ENCODE data around the gene NOXA1.
A peak's percentile ranks its signal among the peaks of the same experiment; 100 is the strongest.

NOXA1 gene

DNA sequence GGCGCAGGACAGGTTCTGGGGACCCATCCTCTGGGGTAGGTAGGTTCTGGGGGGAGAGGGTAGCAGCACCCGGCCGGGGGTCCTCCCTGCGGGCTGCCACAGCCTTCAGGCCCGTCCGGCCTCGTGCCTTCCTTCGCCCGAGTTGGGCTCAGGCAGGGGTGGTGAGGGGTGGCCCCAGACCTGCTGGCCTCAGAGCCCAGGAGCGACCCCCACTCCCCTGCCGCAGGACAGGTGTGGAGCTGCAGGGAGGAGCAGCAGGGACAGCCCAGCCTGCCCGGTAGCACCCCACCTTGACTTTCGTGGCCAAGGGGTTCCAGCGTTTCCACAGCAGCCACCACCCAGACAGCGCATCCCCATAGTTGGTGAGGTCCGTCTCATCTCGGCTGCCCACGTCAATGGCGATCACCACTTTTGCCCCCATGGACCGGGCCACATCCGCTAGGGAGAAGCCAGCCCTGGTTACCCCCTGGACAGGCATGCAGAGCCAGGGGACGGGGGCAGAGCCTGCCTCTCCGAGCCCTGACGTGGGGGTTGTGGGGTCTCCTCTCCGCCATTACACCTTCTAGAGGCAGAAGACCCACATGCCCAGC is 39.3 kb downstream of the NOXA1 start:
- H3K27ac ChIP-seq: no peak overlapping the region; the same call in 1 of the 2 replicates
- no peaks in the 10 kb centered on the region for H3K9me3 ChIP-seq (ENCODE audit: severe bottlenecking)
- no peaks in the 10 kb centered on the region for H3K27me3 ChIP-seq (ENCODE audit: insufficient read depth, low read depth, severe bottlenecking)
- no peak for DNase-seq
- H3K36me3 ChIP-seq: peaks cover 6% of the 10 kb centered on the region
- TF ChIP-seq, protein P1, sequence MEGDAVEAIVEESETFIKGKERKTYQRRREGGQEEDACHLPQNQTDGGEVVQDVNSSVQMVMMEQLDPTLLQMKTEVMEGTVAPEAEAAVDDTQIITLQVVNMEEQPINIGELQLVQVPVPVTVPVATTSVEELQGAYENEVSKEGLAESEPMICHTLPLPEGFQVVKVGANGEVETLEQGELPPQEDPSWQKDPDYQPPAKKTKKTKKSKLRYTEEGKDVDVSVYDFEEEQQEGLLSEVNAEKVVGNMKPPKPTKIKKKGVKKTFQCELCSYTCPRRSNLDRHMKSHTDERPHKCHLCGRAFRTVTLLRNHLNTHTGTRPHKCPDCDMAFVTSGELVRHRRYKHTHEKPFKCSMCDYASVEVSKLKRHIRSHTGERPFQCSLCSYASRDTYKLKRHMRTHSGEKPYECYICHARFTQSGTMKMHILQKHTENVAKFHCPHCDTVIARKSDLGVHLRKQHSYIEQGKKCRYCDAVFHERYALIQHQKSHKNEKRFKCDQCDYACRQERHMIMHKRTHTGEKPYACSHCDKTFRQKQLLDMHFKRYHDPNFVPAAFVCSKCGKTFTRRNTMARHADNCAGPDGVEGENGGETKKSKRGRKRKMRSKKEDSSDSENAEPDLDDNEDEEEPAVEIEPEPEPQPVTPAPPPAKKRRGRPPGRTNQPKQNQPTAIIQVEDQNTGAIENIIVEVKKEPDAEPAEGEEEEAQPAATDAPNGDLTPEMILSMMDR (IDR thresholded peaks at IDR 0.05; ENCODE audit: low read depth, low read length): no peak
- no peak overlapping the region for H3K4me3 ChIP-seq (ENCODE audit: low read depth, low read length)

DNA sequence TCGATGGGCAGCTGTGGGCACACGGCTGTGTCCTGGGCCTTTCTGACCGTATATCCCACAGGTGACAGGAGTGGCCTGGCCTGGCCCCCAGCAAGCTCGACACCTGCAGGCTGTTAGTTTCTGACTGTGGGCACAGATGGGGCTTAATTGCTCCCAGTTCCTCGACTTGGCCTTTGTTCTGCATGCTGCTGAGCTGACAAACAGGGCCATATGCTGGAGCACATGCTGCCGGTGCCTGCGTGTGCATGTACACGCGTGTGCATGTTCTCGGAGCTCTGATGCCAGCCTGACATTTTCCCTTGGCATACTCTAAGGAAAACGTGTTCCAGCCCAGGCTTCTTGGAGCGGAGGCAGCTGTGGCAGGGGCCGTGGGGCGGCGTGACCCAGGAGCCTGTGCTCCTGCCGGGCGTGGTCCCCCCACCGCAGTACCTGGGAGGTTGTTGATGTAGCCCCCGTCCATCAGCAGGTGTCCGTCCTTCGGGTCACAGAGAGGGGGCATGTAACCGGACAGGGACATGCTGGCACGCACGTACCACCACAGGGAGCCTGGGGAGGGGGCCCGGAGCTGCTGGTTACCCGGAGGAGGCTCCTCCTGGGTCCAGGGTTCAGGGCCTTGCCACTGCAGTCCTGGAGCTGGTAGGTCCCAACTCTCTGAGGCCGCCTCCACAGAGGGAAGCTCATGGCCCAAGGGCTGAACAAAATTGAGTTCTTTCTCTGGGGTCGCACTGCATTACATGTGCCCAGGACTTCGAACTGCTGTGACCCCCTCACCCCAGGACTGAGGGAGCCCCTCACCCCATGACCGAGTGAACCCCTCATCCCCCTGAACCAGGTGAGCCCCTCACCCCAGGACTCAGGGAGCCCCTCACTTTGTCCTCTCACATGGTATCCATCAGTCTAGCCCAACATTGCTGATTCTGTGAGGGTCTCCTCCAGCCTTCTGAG is 40.1 kb downstream of the NOXA1 start:
- Histone ChIP-seq H3K27ac (peak overlapping the region; percentile 7; the same call in 1 of the 2 replicates), H3K9me3 (ENCODE audit: severe bottlenecking) (no peaks in the 10 kb centered on the region), H3K4me3 (ENCODE audit: low read depth, low read length) (no peak overlapping the region), H3K36me3 (no peaks in the 10 kb centered on the region), H3K27me3 (ENCODE audit: insufficient read depth, low read depth, severe bottlenecking) (no peaks in the 10 kb centered on the region)
- DNase-seq: no peak
- TF ChIP-seq, protein P1 (IDR thresholded peaks at IDR 0.05; ENCODE audit: low read depth, low read length): no peak

DNA sequence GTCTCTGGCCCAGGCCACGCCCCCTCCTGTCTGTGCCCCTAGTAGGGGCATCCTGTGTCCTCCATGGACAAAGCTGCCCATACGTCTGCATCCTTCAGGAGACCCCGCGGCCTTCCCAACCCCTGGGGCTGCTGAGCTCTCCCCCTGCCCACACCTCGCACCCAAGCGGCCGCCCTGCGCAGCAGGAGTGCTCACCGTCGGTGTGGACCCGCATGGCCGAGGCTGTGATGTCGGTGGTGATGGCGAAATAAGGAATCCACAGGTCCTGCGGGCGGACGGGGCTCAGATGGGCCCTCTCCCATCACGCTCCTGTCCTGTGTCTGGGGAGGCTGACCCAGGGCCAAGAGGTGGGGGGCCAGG is 40.7 kb downstream of the NOXA1 start:
- H3K4me3 ChIP-seq (ENCODE audit: low read depth, low read length): no peak overlapping the region
- DNase-seq: no peak
- no peaks in the 10 kb centered on the region for H3K9me3 ChIP-seq (ENCODE audit: severe bottlenecking)
- TF ChIP-seq, protein P1 (IDR thresholded peaks at IDR 0.05; ENCODE audit: low read depth, low read length): no peak
- no peaks in the 10 kb centered on the region for H3K36me3 ChIP-seq
- no peak overlapping the region for H3K27ac ChIP-seq
- H3K27me3 ChIP-seq (ENCODE audit: insufficient read depth, low read depth, severe bottlenecking): no peaks in the 10 kb centered on the region

DNA sequence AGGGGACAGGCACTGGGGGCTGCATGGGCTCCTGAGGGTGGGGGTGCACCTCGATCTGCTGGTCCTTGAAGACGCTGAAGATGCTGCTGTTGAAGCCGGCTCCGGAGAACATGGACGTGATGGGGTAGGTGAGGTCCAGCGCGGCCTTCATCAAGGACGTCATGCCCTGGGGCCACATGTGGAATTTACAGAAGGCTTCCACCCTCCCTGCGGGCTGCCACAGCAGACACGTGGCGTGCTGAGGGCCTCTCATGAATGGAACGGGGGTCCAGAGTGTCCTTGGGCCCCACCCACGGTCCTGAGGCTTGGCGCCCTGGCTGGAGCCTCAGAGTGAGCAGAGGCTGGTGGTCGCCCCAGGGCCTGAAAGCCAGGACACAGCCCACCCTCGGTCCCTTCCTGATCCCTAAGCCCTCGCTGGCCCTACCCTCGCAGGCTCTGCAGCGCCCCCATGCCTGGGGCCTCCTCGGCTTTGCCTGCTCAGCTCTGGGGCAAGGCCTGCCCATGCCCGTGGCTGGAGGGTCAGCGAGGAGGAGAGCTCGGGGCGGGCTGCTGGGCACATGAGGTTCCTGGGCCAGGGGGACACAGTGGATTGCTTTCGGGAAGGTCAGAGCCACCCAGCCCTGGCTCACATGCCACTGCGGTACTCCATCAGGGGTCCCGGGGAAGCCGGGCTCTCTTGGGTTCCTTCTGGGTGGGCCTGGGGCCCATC is 41.3 kb downstream of the NOXA1 start:
- no peak overlapping the region for H3K4me3 ChIP-seq (ENCODE audit: low read depth, low read length)
- no peaks in the 10 kb centered on the region for H3K27me3 ChIP-seq (ENCODE audit: insufficient read depth, low read depth, severe bottlenecking)
- no peak overlapping the region for H3K27ac ChIP-seq
- no peaks in the 10 kb centered on the region for H3K9me3 ChIP-seq (ENCODE audit: severe bottlenecking)
- no peak for DNase-seq
- TF ChIP-seq, protein P1 (IDR thresholded peaks at IDR 0.05; ENCODE audit: low read depth, low read length): no peak
- no peaks in the 10 kb centered on the region for H3K36me3 ChIP-seq

DNA sequence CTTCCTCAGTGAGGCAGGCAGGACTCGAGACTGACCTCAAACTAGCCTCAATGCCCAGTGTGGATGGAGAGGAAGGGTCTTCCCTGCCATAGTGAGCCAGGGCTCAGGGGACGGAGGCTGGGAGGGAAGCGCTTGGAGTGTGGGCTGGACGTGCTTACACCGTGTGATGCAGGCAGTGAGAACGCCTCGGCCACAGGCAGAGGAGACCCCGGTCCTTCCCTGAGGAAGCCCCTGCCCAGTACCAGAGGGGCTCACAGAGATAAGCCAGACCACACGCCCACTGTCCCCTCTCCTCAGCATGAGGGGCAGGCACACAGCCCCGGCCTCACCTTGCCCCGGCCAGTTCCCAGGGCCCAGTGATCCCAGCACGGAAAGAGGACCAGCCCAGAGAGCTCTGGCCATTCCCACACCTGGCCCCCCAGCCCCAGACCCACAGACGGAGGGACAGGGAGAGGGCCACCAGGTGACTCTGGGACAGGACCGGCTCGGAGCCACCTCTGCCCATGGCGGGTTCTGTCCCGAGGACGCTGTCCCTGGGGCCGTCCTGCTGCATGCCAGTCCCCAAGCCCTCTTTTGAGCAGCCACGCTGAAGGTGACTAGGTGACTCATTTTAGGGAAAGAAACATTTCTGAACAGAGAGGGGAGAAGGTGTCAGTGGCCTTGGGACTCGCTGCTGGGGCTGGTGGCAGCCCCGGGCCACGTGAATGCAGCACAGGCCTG is 42.0 kb downstream of the NOXA1 start:
- H3K9me3 ChIP-seq (ENCODE audit: severe bottlenecking): no peaks in the 10 kb centered on the region
- no peak overlapping the region for H3K27ac ChIP-seq
- H3K36me3 ChIP-seq: no peaks in the 10 kb centered on the region
- H3K27me3 ChIP-seq (ENCODE audit: insufficient read depth, low read depth, severe bottlenecking): no peaks in the 10 kb centered on the region
- no peak overlapping the region for H3K4me3 ChIP-seq (ENCODE audit: low read depth, low read length)
- TF ChIP-seq, protein P1 (IDR thresholded peaks at IDR 0.05; ENCODE audit: low read depth, low read length): no peak
- no peak for DNase-seq

Measured in WERI-Rb-1 (cell line).